Fibroblast of lung (primary cell): ENCODE data around the gene CADM2.

Experiments
- CTCF ChIP-seq, 2 donors: IDR thresholded peaks in 1 of 2; conservative IDR thresholded peaks in 1 of 2; 1 replicate in 1 of 2; 2 replicates in 1 of 2; pipeline ENCODE4 v1.5.1; 2011 to 2012; ENCODE audit warnings: low read length in 2 of 2, control low read depth in 1 of 2, inconsistent platforms in 1 of 2, low read depth in 1 of 2, mild to moderate bottlenecking in 1 of 2
- EZH2 ChIP-seq: IDR thresholded peaks from 2 replicates; pipeline ENCODE4 v1.5.1; 2012; ENCODE audit warnings: low read length, control low read depth, mild to moderate bottlenecking; ENCODE audit errors: missing control alignments

DNA sequence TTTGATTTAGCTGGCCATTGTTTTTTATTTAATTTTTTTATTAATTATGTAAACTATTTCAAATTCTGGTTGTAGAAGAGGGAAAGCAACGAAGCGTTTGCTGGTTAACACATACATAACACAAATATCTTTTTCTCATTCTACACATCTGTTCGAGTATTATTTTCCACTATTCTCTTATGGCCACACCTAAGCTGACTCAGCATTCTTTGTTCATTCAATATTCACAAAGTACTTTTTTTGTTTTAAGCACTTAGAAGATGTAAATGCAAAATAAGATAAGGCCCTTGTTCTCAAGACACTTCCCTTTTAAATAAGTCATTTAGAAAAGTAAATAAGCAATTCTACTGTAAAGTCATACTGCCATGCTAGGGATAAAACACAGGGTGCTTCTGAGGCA, 45.4 kb downstream of the CADM2 start:
- TF ChIP-seq CTCF (conservative IDR thresholded peaks at IDR 0.05 in 1 of 2, IDR thresholded peaks at IDR 0.05 in 1 of 2; ENCODE audit: low read depth in 1 of 2, low read length in 2 of 2) = no peak
- no peak for TF ChIP-seq EZH2
